ENCODE measurements around the gene ASTN1.
"Not testable (repeated sequence)": the region's sequence is repeated elsewhere in the genome, so short reads cannot be mapped to it uniquely, and the experiment has no call there.

ASTN1 gene

GRCh38 chr1:177116941-177117340 lies 47.6 kb downstream of the ASTN1 start:
- in situ Hi-C loops (cut with HindIII; ENCODE audit: low sequenced_read_pairs), result no loop called here

- in situ Hi-C loops (cut with HindIII; ENCODE audit: low sequenced_read_pairs), result no loop called here
These were observed 57.7 kb downstream of the ASTN1 start for GRCh38 chr1:177106614-177107365.

- in situ Hi-C loops (cut with HindIII; ENCODE audit: low sequenced_read_pairs), result no loop called here
These were observed 58.3 kb downstream of the ASTN1 start for GRCh38 chr1:177106196-177106595.

- in situ Hi-C loops (cut with HindIII; ENCODE audit: low sequenced_read_pairs), result no loop called here
These were observed 61.3 kb downstream of the ASTN1 start for GRCh38 chr1:177103005-177103852.

GRCh38 chr1:177092001-177092400 lies 72.5 kb downstream of the ASTN1 start:
- in situ Hi-C loops (cut with HindIII; ENCODE audit: low sequenced_read_pairs), result no loop called here

- in situ Hi-C loops (cut with HindIII; ENCODE audit: low sequenced_read_pairs), result no loop called here
These were observed 73.5 kb downstream of the ASTN1 start for GRCh38 chr1:177091040-177091439.

- in situ Hi-C loops (cut with HindIII; ENCODE audit: low sequenced_read_pairs), result no loop called here
These were observed 75.5 kb downstream of the ASTN1 start for GRCh38 chr1:177088966-177089365.

- in situ Hi-C loops (cut with HindIII; ENCODE audit: low sequenced_read_pairs), result no loop called here
These were observed 81.4 kb downstream of the ASTN1 start for GRCh38 chr1:177082855-177083693.

GRCh38 chr1:177080564-177080963 lies 83.9 kb downstream of the ASTN1 start:
- in situ Hi-C loops (cut with HindIII; ENCODE audit: low sequenced_read_pairs), result no loop called here

- in situ Hi-C loops (cut with HindIII; ENCODE audit: low sequenced_read_pairs), result no loop called here
These were observed 86.6 kb downstream of the ASTN1 start for GRCh38 chr1:177077734-177078499.

- in situ Hi-C loops (cut with HindIII; ENCODE audit: low sequenced_read_pairs), result no loop called here
These were observed 87.5 kb downstream of the ASTN1 start for GRCh38 chr1:177077006-177077405.

- in situ Hi-C loops (cut with HindIII; ENCODE audit: low sequenced_read_pairs), result not testable (repeated sequence)
These were observed 89.7 kb downstream of the ASTN1 start for GRCh38 chr1:177074811-177075210.

- in situ Hi-C loops (cut with HindIII; ENCODE audit: low sequenced_read_pairs), result no loop called here
These were observed 95.0 kb downstream of the ASTN1 start for GRCh38 chr1:177069490-177069889.

- in situ Hi-C loops (cut with HindIII; ENCODE audit: low sequenced_read_pairs), result no loop called here
These were observed 96.6 kb downstream of the ASTN1 start for GRCh38 chr1:177067752-177068410.

GRCh38 chr1:177065430-177065829 lies 99.1 kb downstream of the ASTN1 start:
- in situ Hi-C loops (cut with HindIII; ENCODE audit: low sequenced_read_pairs), result no loop called here

GRCh38 chr1:177063648-177064047 lies 100.9 kb downstream of the ASTN1 start:
- in situ Hi-C loops (cut with HindIII; ENCODE audit: low sequenced_read_pairs), result no loop called here

- in situ Hi-C loops (cut with HindIII; ENCODE audit: low sequenced_read_pairs), result no loop called here
These were observed 110.0 kb downstream of the ASTN1 start for GRCh38 chr1:177054542-177054941.

- in situ Hi-C loops (cut with HindIII; ENCODE audit: low sequenced_read_pairs), result no loop called here
These were observed 110.9 kb downstream of the ASTN1 start for GRCh38 chr1:177053648-177054047.

GRCh38 chr1:177048314-177049069 lies 116.0 kb downstream of the ASTN1 start:
- in situ Hi-C loops (cut with HindIII; ENCODE audit: low sequenced_read_pairs), result no loop called here

Data from endothelial cell of hepatic sinusoid (primary cell).